ENCODE results near the gene HSPA6. TPM values are rescaled to one million over a fixed set of nuclear protein-coding genes. Genes with fewer than 3 reads are reported as not detected.

Gene HSPA6
- 0.10 and 0.33 TPM in 2 replicates for total RNA-seq

GRCh38 chr1:161523817-161524741 is at the start of gene HSPA6:
TSS of gene HSPA6 (plus strand) at chr1:161524540. CDS start at chr1:161524659, 119 bp downstream.

DNA sequence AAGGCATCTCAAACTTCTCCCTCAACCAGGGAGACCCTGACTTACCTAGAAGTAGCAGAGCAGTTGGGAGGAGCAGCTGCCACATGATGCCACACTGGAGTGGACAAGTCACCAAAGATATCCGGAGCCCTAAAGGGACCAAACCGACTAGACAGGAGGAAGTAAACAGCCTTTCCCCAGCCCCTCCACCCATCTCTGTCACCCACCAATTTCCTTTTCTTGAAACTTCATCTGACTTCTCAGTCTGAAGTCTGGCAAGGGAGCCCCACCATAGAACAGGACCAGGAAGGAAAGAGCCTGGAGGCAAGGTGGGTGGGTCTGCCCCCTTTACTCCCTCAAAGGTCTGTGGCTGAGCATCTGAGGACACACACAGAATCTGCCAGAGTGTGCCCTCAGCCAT is 25.3 kb downstream of the HSPA6 start, which contains the start of gene FCGR3A:
FCGR3A (minus strand) TSS at position 167 of the 400 bp plus-strand sequence; CDS start at position 85, 82 bp downstream.

Other genes with a start within 250 kb of the HSPA6 start
- gene MPZ, start 214.6 kb upstream of the HSPA6 start, total RNA-seq: 0.33 and 0.86 TPM in 2 replicates
- gene SDHC, start 210.2 kb upstream of the HSPA6 start, total RNA-seq: 26.1 and 65.9 TPM in 2 replicates
- gene CFAP126, start 156.7 kb upstream of the HSPA6 start, total RNA-seq: not detected in 2 replicates
- gene FCGR2A, start 19.1 kb upstream of the HSPA6 start, total RNA-seq: under 0.01 and 0.10 TPM in 2 replicates
- under 0.01 TPM in 1 of 2 replicates, not detected in the other for gene FCGR3A, start 25.3 kb downstream of the HSPA6 start, total RNA-seq
- gene FCGR3B, start 106.6 kb downstream of the HSPA6 start, total RNA-seq: not detected in 2 replicates
- not detected in 2 replicates for gene FCGR2B, start 138.6 kb downstream of the HSPA6 start, total RNA-seq
- gene FCRLA, start 182.7 kb downstream of the HSPA6 start, total RNA-seq: 0.10 TPM in 1 of 2 replicates, not detected in the other
- gene FCRLB, start 197.0 kb downstream of the HSPA6 start, total RNA-seq: 0.65 and 2.7 TPM in 2 replicates
- 20.9 and 34.3 TPM in 2 replicates for gene DUSP12, start 225.2 kb downstream of the HSPA6 start, total RNA-seq
- 71.2 and 84.4 TPM in 2 replicates for gene ATF6, start 241.8 kb downstream of the HSPA6 start, total RNA-seq